Right lobe of liver (tissue), 4 donors: ENCODE results near the gene PIP5K1B.

Source experiments
- CTCF ChIP-seq, 4 donors: fragments of 200-600 bp in 3 of 4; fragments of 450-650 bp in 1 of 4; IDR thresholded peaks; one replicate each; pipeline versions ENCODE4 v1.5.1 to v1.8.0; 2016 to 2022; ENCODE audit warnings: antibody characterized with exemption in 4 of 4, mild to moderate bottlenecking in 2 of 4
- POLR2A ChIP-seq: fragments of 450-650 bp; IDR thresholded peaks from one replicate; pipeline ENCODE4 v1.6.1; 2017; ENCODE audit warnings: antibody characterized with exemption, mild to moderate bottlenecking
- donor health status: DM: no; HTN: no; CAD: no.
- donor health status: DM: no; HTN: no; CAD: no.
- donor health status: DM: no; HTN: yes; CAD: no.

- TF ChIP-seq CTCF (IDR thresholded peaks at IDR 0.05), result no peak
- TF ChIP-seq POLR2A, result no peak
These were observed 167.0 kb downstream of the PIP5K1B start for GRCh38 chr9:68872026-68872501.
